Ishikawa (cell line): ENCODE data around the gene ZNF853.

Experiments
- EP300 ChIP-seq: IDR thresholded peaks from 2 replicates; pipeline ENCODE4 v1.6.1; 2012; ENCODE audit warnings: borderline replicate concordance
- TEAD4 ChIP-seq: IDR thresholded peaks from 2 replicates; pipeline ENCODE4 v1.6.1; 2012
- TF ChIP-seq, protein P1 (sequence below): IDR thresholded peaks from 2 replicates; pipeline ENCODE4 v1.6.1; 2012

DNA sequence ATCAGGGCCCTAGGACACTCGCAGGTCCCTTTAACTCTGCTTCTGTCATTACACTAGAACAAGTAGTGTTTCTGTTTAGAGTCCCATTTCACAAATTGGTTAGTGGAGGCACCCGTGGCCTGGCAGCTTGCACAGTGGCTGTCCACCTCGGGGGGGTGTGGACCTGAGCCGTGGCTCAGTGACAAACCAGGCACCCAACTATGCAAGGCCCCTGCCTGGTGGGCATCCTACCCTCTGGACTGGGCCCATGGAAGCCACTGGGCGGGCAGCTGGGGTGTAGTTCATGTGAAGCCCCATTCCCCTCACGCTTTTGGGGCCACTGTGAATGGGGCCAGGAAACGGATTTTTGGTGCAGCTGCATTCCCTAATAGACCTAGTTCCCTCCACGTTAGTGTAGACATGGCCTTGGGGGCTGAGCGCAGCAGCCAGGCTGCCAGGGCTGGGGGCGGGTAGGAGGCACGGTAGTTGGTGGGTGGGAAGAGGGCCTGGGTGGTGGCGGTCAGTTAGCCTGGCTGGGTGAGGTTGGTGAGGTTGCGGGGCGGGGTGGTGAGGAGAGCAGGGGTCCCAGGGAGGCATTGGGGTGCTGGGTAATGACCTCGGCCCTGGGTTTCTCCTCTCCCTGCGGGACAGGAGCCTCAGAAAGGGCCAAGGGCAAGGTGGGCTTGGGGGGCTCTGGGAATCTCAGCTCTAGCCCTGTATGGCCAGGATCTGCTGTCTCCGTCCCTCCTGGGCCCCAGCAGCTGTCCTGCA, 40.4 kb downstream of the ZNF853 start:
- no peak for TF ChIP-seq EP300
- no peak for TF ChIP-seq TEAD4
- TF ChIP-seq, protein P1, sequence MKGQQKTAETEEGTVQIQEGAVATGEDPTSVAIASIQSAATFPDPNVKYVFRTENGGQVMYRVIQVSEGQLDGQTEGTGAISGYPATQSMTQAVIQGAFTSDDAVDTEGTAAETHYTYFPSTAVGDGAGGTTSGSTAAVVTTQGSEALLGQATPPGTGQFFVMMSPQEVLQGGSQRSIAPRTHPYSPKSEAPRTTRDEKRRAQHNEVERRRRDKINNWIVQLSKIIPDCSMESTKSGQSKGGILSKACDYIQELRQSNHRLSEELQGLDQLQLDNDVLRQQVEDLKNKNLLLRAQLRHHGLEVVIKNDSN = no peak
